C4-2B (cell line): ENCODE measurements around the gene LDLRAD3.

Experiments
- H3K27ac ChIP-seq: fragments of 450-650 bp; 2 replicates; pipeline ENCODE4 v1.5.1; 2017
- CTCF ChIP-seq: fragments of 450-650 bp; conservative IDR thresholded peaks from 2 replicates; pipeline ENCODE4 v1.5.1; 2017; ENCODE audit warnings: mild to moderate bottlenecking
- ZFX ChIP-seq: fragments of 450-650 bp; IDR thresholded peaks from 2 replicates; pipeline ENCODE4 v1.6.1; 2017

Gene LDLRAD3

GRCh38 chr11:36249246-36249645 lies 305.4 kb downstream of the LDLRAD3 start:
- H3K27ac ChIP-seq: no peak overlapping the region
- TF ChIP-seq ZFX: no peak
- no peak for TF ChIP-seq CTCF

DNA sequence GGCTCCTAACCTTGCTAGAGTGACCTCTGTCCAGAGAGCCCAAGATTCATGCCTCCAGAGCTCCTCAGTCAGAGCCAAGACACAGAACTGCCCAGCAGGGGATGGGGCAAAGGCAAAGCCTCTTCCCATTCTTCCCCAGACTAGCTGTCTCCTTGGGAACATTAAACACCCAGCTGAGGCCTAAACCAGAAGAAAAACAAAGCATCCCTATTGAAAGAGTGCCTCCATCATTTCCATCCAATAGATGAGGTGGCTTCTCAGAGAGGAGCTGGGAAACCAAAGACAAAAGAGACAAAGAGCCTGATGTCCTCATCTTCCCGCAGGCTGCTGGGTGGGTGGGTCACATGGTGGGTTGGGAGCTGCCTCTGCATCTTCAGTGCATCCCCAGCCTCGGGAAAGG lies 308.0 kb downstream of the LDLRAD3 start:
- H3K27ac ChIP-seq: no peak overlapping the region

DNA sequence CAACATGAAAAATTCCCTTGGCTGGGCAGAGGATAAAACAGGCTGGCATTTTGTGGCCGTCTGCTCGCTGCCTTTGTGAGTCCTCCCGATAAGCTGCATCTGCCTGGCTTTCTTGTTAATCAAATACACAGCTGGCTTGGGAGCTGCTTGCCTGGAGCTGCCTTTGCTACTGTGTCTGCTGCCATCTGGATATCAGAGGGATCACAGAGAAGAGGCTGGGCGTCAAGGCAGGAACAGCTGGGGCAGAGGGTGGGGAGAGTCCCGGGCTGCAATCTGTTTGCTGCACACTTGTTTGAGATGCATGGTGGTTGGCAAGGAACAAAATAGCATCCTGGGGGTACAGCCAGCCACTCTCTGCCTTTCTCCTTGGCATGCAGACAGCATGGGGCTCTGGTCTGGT lies 309.4 kb downstream of the LDLRAD3 start:
- no peak overlapping the region for H3K27ac ChIP-seq
- TF ChIP-seq ZFX (no peak), CTCF (no peak)

More for the DNA sequence above, 308.0 kb downstream of the LDLRAD3 start:
- TF ChIP-seq CTCF: no peak
- TF ChIP-seq ZFX: no peak

DNA sequence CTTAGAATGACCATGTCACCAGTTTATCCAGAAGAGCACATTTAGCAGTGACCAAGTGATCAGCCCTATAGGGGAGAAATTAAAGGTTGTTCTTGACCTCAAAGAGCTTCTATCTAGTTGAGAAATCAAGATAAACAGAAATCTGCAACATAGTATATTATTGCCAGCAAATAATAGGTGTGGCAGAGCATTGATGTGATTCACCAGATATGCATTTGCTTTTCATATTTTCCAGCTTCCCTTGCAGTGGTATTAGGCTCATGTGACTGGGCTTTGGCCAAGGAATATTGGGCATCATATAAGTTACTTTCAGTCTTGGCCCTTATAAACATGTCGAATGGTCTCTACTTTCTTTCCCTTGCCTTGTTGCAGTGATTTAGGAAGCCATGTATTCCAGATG lies 310.9 kb downstream of the LDLRAD3 start:
- no peak overlapping the region for H3K27ac ChIP-seq
- no peak for TF ChIP-seq ZFX
- no peak for TF ChIP-seq CTCF

DNA sequence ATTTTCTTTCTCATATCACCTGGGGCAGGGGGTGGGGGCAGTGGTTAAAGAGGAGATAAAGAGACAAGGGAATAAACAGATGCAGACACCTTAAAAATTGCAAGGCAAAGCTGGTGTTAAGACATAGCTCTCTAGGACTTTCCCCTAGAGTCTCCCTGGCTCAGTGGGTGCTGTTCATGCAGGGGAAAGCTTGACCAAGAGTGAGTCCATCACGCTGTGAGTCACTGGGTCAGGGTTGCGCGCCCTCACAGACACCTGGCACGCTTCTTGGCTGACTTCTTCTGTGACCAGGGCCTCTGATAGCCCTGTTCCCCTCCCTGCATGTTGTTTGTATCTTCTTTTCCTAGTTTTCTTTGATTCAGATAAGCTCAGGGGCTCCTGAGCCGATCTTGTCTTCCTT lies 313.5 kb downstream of the LDLRAD3 start:
- TF ChIP-seq ZFX (no peak), CTCF (no peak)
- H3K27ac ChIP-seq: no peak overlapping the region

DNA sequence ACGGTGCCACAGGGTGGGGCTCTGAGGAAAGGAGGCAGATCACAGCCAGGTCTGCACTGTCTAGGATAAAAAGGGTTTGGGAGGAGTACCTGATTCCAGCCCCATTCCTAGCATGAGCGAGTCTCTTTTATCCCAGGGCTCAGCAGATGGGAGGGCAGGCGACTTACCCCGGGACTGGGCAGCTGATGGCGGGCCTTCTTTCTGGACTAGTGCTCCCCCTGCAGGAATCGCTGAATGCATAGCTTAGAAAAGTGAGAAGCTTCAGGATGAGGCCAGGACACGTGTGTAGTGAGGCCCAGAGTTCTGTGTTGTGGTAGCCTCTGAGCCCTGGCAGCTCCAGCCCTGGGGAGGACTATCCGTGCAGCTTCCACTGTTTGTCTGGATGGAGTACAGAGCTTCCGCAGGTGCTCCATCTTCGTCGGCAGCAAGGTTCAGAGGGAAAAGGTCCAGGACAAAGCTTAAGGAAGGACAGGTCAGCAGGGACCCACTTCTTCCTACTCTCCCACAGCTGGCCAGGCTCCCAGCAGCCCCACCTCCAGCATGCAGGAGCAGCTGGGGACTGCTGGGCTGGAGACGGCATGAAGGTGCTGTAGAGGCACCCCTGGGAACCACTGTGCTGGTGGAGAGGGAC lies 315.0 kb downstream of the LDLRAD3 start:
- TF ChIP-seq CTCF: peak; percentile 78
- TF ChIP-seq ZFX: no peak
- no peak overlapping the region for H3K27ac ChIP-seq

DNA sequence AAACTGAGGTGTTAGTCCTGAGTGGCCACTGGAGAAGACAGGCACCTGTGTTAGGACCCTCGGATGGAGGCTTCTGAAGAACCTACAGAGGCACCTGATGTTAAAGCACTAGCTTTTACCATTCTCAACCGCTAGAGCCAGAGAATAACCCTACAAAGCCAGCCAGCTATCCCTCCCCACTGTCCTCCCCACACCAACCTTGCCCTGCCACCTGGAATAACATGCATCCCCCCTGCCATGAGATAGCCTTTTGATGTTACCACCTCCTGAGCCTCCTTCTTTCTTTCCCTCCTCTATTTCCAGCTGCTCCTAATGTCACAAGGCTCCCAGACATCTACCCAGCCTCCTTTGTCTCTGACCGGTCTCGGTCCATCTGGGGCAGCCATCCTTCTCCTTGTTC lies 317.2 kb downstream of the LDLRAD3 start:
- no peak for TF ChIP-seq CTCF
- TF ChIP-seq ZFX: no peak
- no peak overlapping the region for H3K27ac ChIP-seq
